K562 (cell line): ENCODE data around the gene NEDD4. TPM values are rescaled to one million over a fixed set of nuclear protein-coding genes. Genes with fewer than 3 reads are reported as not detected.

Source experiments
- ATAC-seq: fragments of 200-7000 bp; cut with Tn5 transposase; 3 replicates; pipeline ENCODE4 v1.9.1; 2020; ENCODE audit warnings: moderate library complexity
- BruUV-seq: library from RNA; stranded (reverse); fragments of 400-500 nt; replicated peaks from 2 replicates; lab custom pipeline; 2021; lab: Mats Ljungman, UMichigan
- CTCF ChIA-PET: fragments of 300-600 bp; formaldehyde crosslinking; extraction: SDS; loops from one replicate; lab custom pipeline; 2021; ENCODE audit warnings: low intra/inter-chr PET ratio; lab: Yijun Ruan, JAX
- POLR2A ChIA-PET: fragments of 300-600, 350-650 bp; sonication (Branson Sonifier 250); formaldehyde crosslinking; extraction: SDS; loops from one replicate; lab custom pipeline; 2021; ENCODE audit warnings: antibody characterized with exemption, inconsistent platforms; lab: Yijun Ruan, JAX
- DNase-seq, 4 experiments: peaks; one replicate each; pipeline versions ENCODE4 v3.0.0 to v3.0.0-alpha.2; 2011 to 2018; ENCODE audit warnings: low spot score in 3 of 4, mixed read lengths in 3 of 4; ENCODE audit errors: extremely low read depth in 1 of 4
- FAIRE-seq: peaks from 2 replicates; lab custom pipeline; 2011; peaks lifted over from hg19 to GRCh38; lab: Jason Lieb, UNC
- H2AFZ ChIP-seq: 2 replicates; pipeline ENCODE4 v1.6.0; 2011; ENCODE audit warnings: low read depth, low read length, control low read depth, inconsistent platforms
- H3K27ac ChIP-seq: fragments of 200-600 bp; 3 replicates; pipeline ENCODE4 v1.8.0; 2011; ENCODE audit warnings: low read depth, mild to moderate bottlenecking, control low read depth, inconsistent platforms, low read length, moderate library complexity, mixed read lengths; ENCODE audit errors: extremely low read depth
- H3K27me3 ChIP-seq, 2 experiments: fragments of 300-600 bp in 1 of 2; 2 replicates in 1 of 2; 3 replicates in 1 of 2; pipeline versions ENCODE4 v1.6.0 to v1.8.0; 2011; ENCODE audit warnings: inconsistent platforms in 2 of 2, low read length in 2 of 2, mild to moderate bottlenecking in 1 of 2, mixed read lengths in 1 of 2, moderate library complexity in 1 of 2; ENCODE audit not compliant: control insufficient read depth in 2 of 2, insufficient read depth in 2 of 2
- H3K36me3 ChIP-seq: fragments of 300-600 bp; 3 replicates; pipeline ENCODE4 v1.8.0; 2011; ENCODE audit warnings: mild to moderate bottlenecking, low read length, inconsistent platforms; ENCODE audit not compliant: control insufficient read depth, insufficient read depth
- H3K4me1 ChIP-seq, 2 experiments: fragments of 200-600 bp in 1 of 2; replicated peaks in 1 of 2; 2 replicates in 1 of 2; 3 replicates in 1 of 2; pipeline versions ENCODE4 v1.5.1 to v1.8.0; 2011; ENCODE audit warnings: inconsistent platforms in 2 of 2, low read length in 2 of 2, mild to moderate bottlenecking in 1 of 2, mixed read lengths in 1 of 2, moderate library complexity in 1 of 2; ENCODE audit not compliant: control insufficient read depth in 2 of 2, insufficient read depth in 2 of 2
- H3K4me2 ChIP-seq: 2 replicates; pipeline ENCODE4 v1.6.1; 2011; ENCODE audit warnings: low read length, control low read depth, inconsistent platforms, mixed read lengths; ENCODE audit not compliant: insufficient read depth
- H3K4me3 ChIP-seq: fragments of 200-600 bp; sonication (generic), shearing (Covaris generic); 2 replicates; pipeline ENCODE4 v1.5.1; 2016; ENCODE audit warnings: control low read depth, inconsistent platforms
- H3K79me2 ChIP-seq: fragments of 200-600 bp; 3 replicates; pipeline ENCODE4 v1.8.0; 2011; ENCODE audit warnings: low read length, inconsistent platforms; ENCODE audit not compliant: control insufficient read depth, insufficient read depth
- H3K9ac ChIP-seq, 2 experiments: 2 replicates each; pipeline versions ENCODE4 v1.6.0 to v1.6.1; 2011; ENCODE audit warnings: low read depth in 2 of 2, low read length in 2 of 2, control low read depth in 1 of 2, inconsistent platforms in 1 of 2, mild to moderate bottlenecking in 1 of 2, mixed read lengths in 1 of 2; ENCODE audit not compliant: insufficient read depth in 1 of 2
- H3K9me1 ChIP-seq: one replicate; pipeline ENCODE4 v1.6.0; 2011; ENCODE audit warnings: inconsistent platforms, mild to moderate bottlenecking, low read length, moderate library complexity; ENCODE audit not compliant: control insufficient read depth, insufficient read depth
- H3K9me3 ChIP-seq: replicated peaks from 2 replicates; pipeline ENCODE4 v1.5.1; 2011; ENCODE audit warnings: low read depth, low read length, inconsistent platforms; ENCODE audit not compliant: control insufficient read depth, insufficient read depth
- H4K20me1 ChIP-seq: replicated peaks from 2 replicates; pipeline ENCODE4 v1.6.1; 2011; ENCODE audit warnings: low read length, inconsistent platforms, mixed read lengths; ENCODE audit not compliant: control insufficient read depth, insufficient read depth
- CEBPZ ChIP-seq: fragments of 150-350 bp; IDR thresholded peaks from 2 replicates; pipeline ENCODE4 v1.6.1; 2014; ENCODE audit warnings: low read depth, mild to moderate bottlenecking, low read length, borderline replicate concordance
- POLR2G ChIP-seq: fragments of 200-400 bp; formaldehyde crosslinking; IDR thresholded peaks from 2 replicates; pipeline ENCODE4 v1.6.1; 2017; ENCODE audit warnings: low read depth, mild to moderate bottlenecking, antibody characterized with exemption, low read length, moderate library complexity
- PRPF4 ChIP-seq: fragments of 200-400 bp; formaldehyde crosslinking; IDR thresholded peaks from one replicate; pipeline ENCODE4 v1.6.1; 2017; ENCODE audit warnings: low read length, low read depth, mild to moderate bottlenecking; ENCODE audit not compliant: insufficient read depth, poor library complexity, severe bottlenecking
- SMARCA5 ChIP-seq: fragments of 450-650 bp; IDR thresholded peaks from 2 replicates; pipeline ENCODE4 v1.6.1; 2016
- SP1 ChIP-seq: sonication (generic); formaldehyde crosslinking; IDR thresholded peaks from 2 replicates; pipeline ENCODE4 v1.8.1; 2022; ENCODE audit warnings: mild to moderate bottlenecking, missing genetic modification reagents
- THRA ChIP-seq: fragments of 450-650 bp; IDR thresholded peaks from 2 replicates; pipeline ENCODE4 v1.6.1; 2017; ENCODE audit warnings: mild to moderate bottlenecking, moderate library complexity
- XRCC5 ChIP-seq: fragments of 200-400 bp; formaldehyde crosslinking; IDR thresholded peaks from 2 replicates; pipeline ENCODE4 v1.6.1; 2017; ENCODE audit warnings: low read depth, mild to moderate bottlenecking, low read length
- ZNF444 ChIP-seq: fragments of 250-450 bp; sonication (Bioruptor Pico); IDR thresholded peaks from 2 replicates; pipeline ENCODE4 v1.4.0; 2020; ENCODE audit warnings: mild to moderate bottlenecking, moderate library complexity
- WGBS: fragments of 100-300 bp; shearing (Covaris generic); methylation state at CpG from one replicate; pipeline ENCODE4 v1.1.6; 2016; ENCODE audit warnings: low coverage, mixed read lengths; ENCODE audit not compliant: insufficient coverage; ENCODE audit errors: missing lambda C conversion rate; 5-methylcytosine and 5-hydroxymethylcytosine counted together
- in situ Hi-C: fragments of 300-500 bp; cut with MboI; formaldehyde crosslinking; loops from 4 replicates; pipeline ENCODE4 v1.15.0; 2018; ENCODE audit warnings: inconsistent platforms, mixed read lengths
- intact Hi-C: fragments of 100-400 bp; cut with micrococcal nuclease; formaldehyde crosslinking; loops from 2 replicates; pipeline ENCODE4 v1.14.2; 2022
- polyA plus RNA-seq, 8 experiments: library from polyadenylated mRNA; depleted of rRNA in 4 of 8; stranded (reverse) in 5 of 8; unstranded in 3 of 8; fragments of >200 nt; fragmentation: Nextera tagmentation in 2 of 8; fragmentation: Illumina TruSeq in 1 of 8; extraction: Ambion mirVana in 2 of 8; extraction: Trizol in 1 of 8; gene quantifications; 2 replicates each; pipeline versions ENCODE4 v1.2.1 to v1.2.3, GENCODE V29; 2011 to 2014; ENCODE audit warnings: inconsistent platforms in 1 of 8, missing spikeins in 1 of 8
- total RNA-seq, 7 experiments: library from RNA; depleted of rRNA in 6 of 7; stranded (reverse); fragments of >200 nt in 6 of 7; fragmentation: Illumina TruSeq in 2 of 7; extraction: Trizol in 2 of 7; gene quantifications; 2 replicates each; pipeline versions ENCODE4 v1.2.1 to v1.2.3, GENCODE V29; 2011 to 2021; ENCODE audit warnings: low replicate concordance in 1 of 7
- TF ChIP-seq, protein P1 (sequence below): fragments of 450-650 bp; IDR thresholded peaks from 2 replicates; pipeline ENCODE4 v1.6.1; 2016; ENCODE audit warnings: low read depth, mild to moderate bottlenecking, moderate library complexity

The NEDD4 gene
- total and polyA plus RNA-seq, 9 of the 15 experiments (the other 6 are each of a cell fraction or from before 2014, with no cell fraction given) = 7.2 to 23.7 (median 17.3) TPM

DNA sequence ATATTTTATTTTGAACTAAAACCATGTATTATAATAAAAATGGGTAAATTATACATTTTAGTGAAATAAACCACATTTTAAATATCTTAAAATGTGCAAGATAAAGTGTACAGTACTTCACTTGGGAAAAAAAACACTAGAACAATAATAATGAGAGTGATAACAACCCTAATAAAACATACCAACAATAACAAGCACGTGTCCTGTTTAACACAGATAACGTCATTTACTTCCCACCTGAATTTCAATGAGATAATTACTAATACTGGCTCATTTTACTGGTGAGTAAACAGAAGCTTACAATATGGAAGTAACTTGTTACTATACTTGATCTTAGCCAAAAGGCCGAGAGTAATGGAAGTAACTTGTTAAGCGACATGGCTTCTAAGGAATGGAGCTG, 140.3 kb downstream of the NEDD4 start:
- intact Hi-C loops = no loop called here
- no peak for ATAC-seq

More for the DNA sequence above, 140.3 kb downstream of the NEDD4 start:
- H3K79me2 ChIP-seq = no peaks in the 10 kb centered on the region
- no peak overlapping the region for H3K4me3 ChIP-seq
- no TSS peak for BruUV-seq
- H3K27ac ChIP-seq = no peak overlapping the region
- H3K9ac ChIP-seq = no peak overlapping the region
- in situ Hi-C loops = no loop called here
- WGBS = 48% methylated on average over 4 of the region's 4 CpGs
- no peaks in the 10 kb centered on the region for H3K4me1 ChIP-seq
- H3K9me1 ChIP-seq = no peaks in the 10 kb centered on the region
- H3K36me3 ChIP-seq = peaks cover 9% of the 10 kb centered on the region; the same call in 2 of the 3 replicates
- CTCF ChIA-PET = no interaction called here
- H3K4me2 ChIP-seq = no peak overlapping the region
- no peaks in the 10 kb centered on the region for H3K9me3 ChIP-seq
- no peak for TF ChIP-seq THRA
- TF ChIP-seq PRPF4 = no peak
- TF ChIP-seq CEBPZ = no peak
- no peak for TF ChIP-seq POLR2G
- TF ChIP-seq ZNF444 = no peak
- TF ChIP-seq XRCC5 = no peak
- TF ChIP-seq SP1 (CRISPR knock-in tag) = no peak
- TF ChIP-seq SMARCA5 = no peak
- TF ChIP-seq, protein P1, sequence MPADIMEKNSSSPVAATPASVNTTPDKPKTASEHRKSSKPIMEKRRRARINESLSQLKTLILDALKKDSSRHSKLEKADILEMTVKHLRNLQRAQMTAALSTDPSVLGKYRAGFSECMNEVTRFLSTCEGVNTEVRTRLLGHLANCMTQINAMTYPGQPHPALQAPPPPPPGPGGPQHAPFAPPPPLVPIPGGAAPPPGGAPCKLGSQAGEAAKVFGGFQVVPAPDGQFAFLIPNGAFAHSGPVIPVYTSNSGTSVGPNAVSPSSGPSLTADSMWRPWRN = no peak
- H3K27me3 ChIP-seq = no peaks in the 10 kb centered on the region
- no peaks in the 10 kb centered on the region for H4K20me1 ChIP-seq
- no peak overlapping the region for H2AFZ ChIP-seq
- no peak for FAIRE-seq
- no peak for DNase-seq
- POLR2A ChIA-PET = interaction anchor here (1.4 kb wide), 1 partner anchor 46 kb away, joined by 3 read pairs; no protein-coding TSS in a partner anchor
